HG03520 (cell line): Measurements from ENCODE around the gene OVCA2.

Source experiments
- ATAC-seq: cut with Tn5 transposase; IDR thresholded peaks from one replicate; pipeline ENCODE4 v1.9.1; 2021; ENCODE audit warnings: mild to moderate bottlenecking, moderate library complexity; ENCODE audit not compliant: unreplicated experiment

OVCA2 gene

GRCh38 chr17:2063261-2064146, 21.7 kb downstream of the OVCA2 start:
- no peak for ATAC-seq

- no peak for ATAC-seq
Measured at GRCh38 chr17:2064147-2064489, 22.3 kb downstream of the OVCA2 start.

GRCh38 chr17:2064520-2064971, 22.7 kb downstream of the OVCA2 start:
- no peak for ATAC-seq

GRCh38 chr17:2064980-2065785, 23.4 kb downstream of the OVCA2 start:
- no peak for ATAC-seq

GRCh38 chr17:2065949-2066400, 24.2 kb downstream of the OVCA2 start:
- no peak for ATAC-seq

GRCh38 chr17:2067048-2067561, 25.3 kb downstream of the OVCA2 start:
- ATAC-seq: no peak

GRCh38 chr17:2067608-2068024, 25.8 kb downstream of the OVCA2 start:
- ATAC-seq: no peak

GRCh38 chr17:2068031-2068518, 26.3 kb downstream of the OVCA2 start:
- ATAC-seq: no peak

GRCh38 chr17:2068519-2069051, 26.8 kb downstream of the OVCA2 start:
- ATAC-seq: no peak

- peak; percentile 71 for ATAC-seq
Measured at GRCh38 chr17:2070241-2071023, 28.6 kb downstream of the OVCA2 start.

- no peak for ATAC-seq
Measured at GRCh38 chr17:2071024-2071385, 29.2 kb downstream of the OVCA2 start.

- ATAC-seq: no peak
Measured at GRCh38 chr17:2071455-2072281, 29.8 kb downstream of the OVCA2 start.

- no peak for ATAC-seq
Measured at GRCh38 chr17:2074919-2075318, 33.1 kb downstream of the OVCA2 start.

GRCh38 chr17:2075336-2076086, 33.7 kb downstream of the OVCA2 start:
- ATAC-seq: no peak

- no peak for ATAC-seq
Measured at GRCh38 chr17:2076087-2076984, 34.5 kb downstream of the OVCA2 start.

GRCh38 chr17:2077040-2077439, 35.2 kb downstream of the OVCA2 start:
- ATAC-seq: no peak

- no peak for ATAC-seq
Measured at GRCh38 chr17:2081564-2081963, 39.7 kb downstream of the OVCA2 start.
